Gastroesophageal sphincter (tissue), 4 donors: ENCODE results near the gene TMEM181. TPM values are rescaled to one million over a fixed set of nuclear protein-coding genes. Genes with fewer than 3 reads are reported as not detected.
A peak's percentile ranks its signal among the peaks of the same experiment; 100 is the strongest.

Experiments
- ATAC-seq: fragments of 150-250 bp; one replicate; pipeline ENCODE4 v1.9.1; 2016; ENCODE audit warnings: mild to moderate bottlenecking, moderate library complexity
- H3K27ac ChIP-seq, 4 donors: fragments of 200-600 bp; sonication (generic) in 3 of 4; 1 replicate in 3 of 4; 2 replicates in 1 of 4; pipeline ENCODE4 v1.5.1; 2016 to 2019
- H3K27me3 ChIP-seq: fragments of 200-600 bp; sonication (generic); one replicate; pipeline ENCODE4 v1.5.1; 2019
- H3K36me3 ChIP-seq, 2 donors: fragments of 200-600 bp; sonication (generic); one replicate each; pipeline ENCODE4 v1.5.1; 2019; ENCODE audit warnings: control low read depth in 1 of 2
- H3K4me1 ChIP-seq, 3 donors: fragments of 200-600 bp; sonication (generic); 1 replicate in 2 of 3; 2 replicates in 1 of 3; pipeline ENCODE4 v1.5.1; 2016 to 2019; ENCODE audit warnings: control low read depth in 2 of 3
- H3K4me3 ChIP-seq, 2 donors: fragments of 200-600 bp; sonication (generic); one replicate each; pipeline ENCODE4 v1.5.1; 2019; ENCODE audit warnings: mild to moderate bottlenecking in 1 of 2, moderate library complexity in 1 of 2
- H3K9me3 ChIP-seq, 3 donors: fragments of 200-600 bp; sonication (generic); one replicate each; pipeline ENCODE4 v1.5.1; 2017 to 2019; ENCODE audit warnings: control low read depth in 2 of 3
- CTCF ChIP-seq, 4 experiments: fragments of 200-600 bp in 2 of 4; fragments of 450-650 bp in 2 of 4; sonication (generic) in 1 of 4; IDR thresholded peaks; one replicate each; pipeline ENCODE4 v1.5.1; 2017 to 2019; ENCODE audit warnings: antibody characterized with exemption in 4 of 4, mild to moderate bottlenecking in 2 of 4, moderate library complexity in 2 of 4
- EP300 ChIP-seq: sonication (generic); formaldehyde crosslinking; IDR thresholded peaks from one replicate; pipeline ENCODE4 v1.6.1; 2017; ENCODE audit warnings: antibody characterized with exemption, mild to moderate bottlenecking
- POLR2A ChIP-seq, 2 donors: fragments of 450-650 bp; IDR thresholded peaks; one replicate each; pipeline ENCODE4 v1.6.1; 2017; ENCODE audit warnings: antibody characterized with exemption in 2 of 2, mild to moderate bottlenecking in 2 of 2, moderate library complexity in 1 of 2
- POLR2AphosphoS5 ChIP-seq: sonication (generic); formaldehyde crosslinking; IDR thresholded peaks from one replicate; pipeline ENCODE4 v1.6.1; 2017; ENCODE audit warnings: antibody characterized with exemption
- WGBS, 2 donors: methylation state at CpG; one replicate each; pipeline ENCODE4 v1.1.5; 2018; ENCODE audit warnings: low coverage in 1 of 2; 5-methylcytosine and 5-hydroxymethylcytosine counted together
- total RNA-seq, 4 donors: library from RNA; depleted of rRNA; stranded (reverse); fragments of >200 nt; gene quantifications; one replicate each; pipeline ENCODE4 v1.1.0, GENCODE V29; 2016

TMEM181 gene
- total RNA-seq, 4 donors from 2014 or later = 26.8 to 38.3 (median 29.3) TPM

GRCh38 chr6:158633127-158633526, 73.2 kb downstream of the TMEM181 start:
- H3K27me3 ChIP-seq = no peaks in the 10 kb centered on the region
- H3K4me3 ChIP-seq = no peak overlapping the region
- no peaks in the 10 kb centered on the region for H3K9me3 ChIP-seq
- H3K27ac ChIP-seq = peak overlapping the region in 2 of 4 donors; percentile 73 to 75
- no peak for ATAC-seq
- H3K4me1 ChIP-seq = peaks cover 0 to 21% (median 16%) of the 10 kb centered on the region in 3 donors
- H3K36me3 ChIP-seq = peaks cover 0 to 72% of the 10 kb centered on the region in 2 donors
- 88 to 92% methylated on average over 4 to 11 of the region's 11 CpGs for WGBS, 2 donors
- TF ChIP-seq EP300 (no peak), POLR2A (IDR thresholded peaks at IDR 0.05) (no peak), CTCF (IDR thresholded peaks at IDR 0.05) (no peak), POLR2AphosphoS5 (no peak)

- Histone ChIP-seq H3K27ac (peak overlapping the region in 2 of 4 donors; percentile 6 to 24), H3K4me1 (peaks cover 0 to 39% (median 19%) of the 10 kb centered on the region in 3 donors), H3K9me3 (no peaks in the 10 kb centered on the region), H3K36me3 (peaks cover 0 to 57% of the 10 kb centered on the region in 2 donors), H3K27me3 (no peaks in the 10 kb centered on the region), H3K4me3 (no peak overlapping the region)
- ATAC-seq = no peak
- TF ChIP-seq POLR2AphosphoS5 (no peak), POLR2A (IDR thresholded peaks at IDR 0.05) (no peak), EP300 (no peak), CTCF (IDR thresholded peaks at IDR 0.05) (no peak)
- WGBS, 2 donors = 75 to 78% methylated on average over 4 to 6 of the region's 6 CpGs
Measured at GRCh38 chr6:158634695-158635426, 75.0 kb downstream of the TMEM181 start.

GRCh38 chr6:158635427-158636073, 75.7 kb downstream of the TMEM181 start:
- TF ChIP-seq EP300 (no peak), CTCF (IDR thresholded peaks at IDR 0.05) (no peak), POLR2A (IDR thresholded peaks at IDR 0.05) (no peak), POLR2AphosphoS5 (no peak)
- no peak overlapping the region for H3K4me3 ChIP-seq
- H3K36me3 ChIP-seq = peaks cover 0 to 55% of the 10 kb centered on the region in 2 donors
- peaks cover 0 to 45% (median 19%) of the 10 kb centered on the region in 3 donors for H3K4me1 ChIP-seq
- WGBS, 2 donors = 79 to 82% methylated on average over 4 to 6 of the region's 7 CpGs
- H3K27ac ChIP-seq = peak overlapping the region in 1 of 4 donors; percentile 6
- no peaks in the 10 kb centered on the region for H3K27me3 ChIP-seq
- no peaks in the 10 kb centered on the region for H3K9me3 ChIP-seq
- ATAC-seq = no peak

GRCh38 chr6:158636778-158637177, 76.9 kb downstream of the TMEM181 start:
- Histone ChIP-seq H3K27ac (no peak overlapping the region), H3K27me3 (no peaks in the 10 kb centered on the region), H3K4me1 (peaks cover 0 to 45% (median 7%) of the 10 kb centered on the region in 3 donors), H3K9me3 (no peaks in the 10 kb centered on the region), H3K36me3 (peaks cover 0 to 49% of the 10 kb centered on the region in 2 donors), H3K4me3 (no peak overlapping the region)
- no peak for ATAC-seq
- TF ChIP-seq POLR2A (IDR thresholded peaks at IDR 0.05) (no peak), CTCF (IDR thresholded peaks at IDR 0.05) (no peak), EP300 (no peak), POLR2AphosphoS5 (no peak)
- WGBS, 2 donors = 87 to 90% methylated on average over 5 to 8 of the region's 8 CpGs
